COLO829 (cell line): ENCODE measurements around the gene DRAXIN.

Experiments used
- DNase-seq: peaks from one replicate; pipeline ENCODE4 v3.0.0; 2012; ENCODE audit warnings: low spot score

Gene DRAXIN, protein sequence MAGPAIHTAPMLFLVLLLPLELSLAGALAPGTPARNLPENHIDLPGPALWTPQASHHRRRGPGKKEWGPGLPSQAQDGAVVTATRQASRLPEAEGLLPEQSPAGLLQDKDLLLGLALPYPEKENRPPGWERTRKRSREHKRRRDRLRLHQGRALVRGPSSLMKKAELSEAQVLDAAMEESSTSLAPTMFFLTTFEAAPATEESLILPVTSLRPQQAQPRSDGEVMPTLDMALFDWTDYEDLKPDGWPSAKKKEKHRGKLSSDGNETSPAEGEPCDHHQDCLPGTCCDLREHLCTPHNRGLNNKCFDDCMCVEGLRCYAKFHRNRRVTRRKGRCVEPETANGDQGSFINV

DNA sequence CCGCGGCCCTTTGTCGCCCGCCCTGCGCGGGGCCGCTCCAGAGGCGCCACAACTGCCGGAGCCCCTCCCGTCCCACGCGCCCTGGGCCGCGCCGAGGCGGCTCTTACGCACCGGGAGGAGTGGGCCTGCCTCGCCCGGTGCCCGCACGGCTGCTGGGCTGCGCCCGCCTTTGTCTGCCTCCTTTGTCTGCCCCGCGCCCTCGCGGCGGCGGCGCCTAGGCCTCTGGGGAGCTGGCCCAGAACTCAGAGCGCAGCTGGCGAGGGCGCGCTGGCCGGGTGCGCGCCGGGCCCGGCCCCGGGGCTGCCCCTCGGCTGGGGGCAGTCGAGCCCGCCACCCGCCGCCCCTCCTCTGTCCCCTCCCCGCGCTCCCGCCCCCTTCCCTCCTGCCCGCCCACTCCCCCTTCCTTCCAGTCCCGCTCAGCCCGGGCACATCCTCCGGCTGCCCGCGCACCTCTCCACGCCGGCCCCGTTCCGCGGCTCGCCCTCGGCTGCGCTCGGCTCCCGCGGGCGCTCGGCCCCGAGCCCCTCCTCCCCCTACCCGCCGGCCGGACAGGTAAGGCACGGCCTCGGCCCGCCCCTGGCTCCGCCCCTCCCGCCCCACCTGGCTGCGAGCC is at the start of gene DRAXIN:
TSS of gene DRAXIN (plus strand) at position 409 of the 613 bp plus-strand sequence. CDS start 14,549 bp downstream, outside the sequence.
- DNase-seq, result no peak

DNA sequence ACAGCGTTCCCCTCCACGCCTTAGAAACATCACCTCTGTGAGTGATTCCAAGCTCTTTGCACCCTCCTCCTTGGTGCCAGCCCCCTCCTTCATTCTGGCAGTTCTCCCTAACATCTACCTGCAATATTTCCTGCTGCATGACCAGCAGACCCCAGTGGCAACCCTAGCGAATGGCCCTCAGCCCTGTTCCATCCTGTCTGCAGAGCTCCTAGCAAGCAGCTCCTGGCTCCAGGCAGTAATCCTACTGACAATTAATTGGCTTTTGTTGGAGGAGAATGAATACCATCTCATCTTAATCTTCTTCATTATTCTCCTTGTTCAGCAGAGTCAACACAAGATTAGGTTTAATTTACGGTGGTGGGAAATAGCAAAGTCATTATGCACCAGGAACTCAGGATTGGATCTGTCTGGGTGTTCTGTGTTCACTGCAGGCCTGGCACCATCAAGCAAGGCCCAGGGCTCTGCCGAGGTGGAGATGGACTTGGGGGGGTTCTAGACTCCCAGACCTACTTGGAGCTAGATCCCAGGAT is 49.7 kb upstream of the DRAXIN start:
- no peak for DNase-seq

DNA sequence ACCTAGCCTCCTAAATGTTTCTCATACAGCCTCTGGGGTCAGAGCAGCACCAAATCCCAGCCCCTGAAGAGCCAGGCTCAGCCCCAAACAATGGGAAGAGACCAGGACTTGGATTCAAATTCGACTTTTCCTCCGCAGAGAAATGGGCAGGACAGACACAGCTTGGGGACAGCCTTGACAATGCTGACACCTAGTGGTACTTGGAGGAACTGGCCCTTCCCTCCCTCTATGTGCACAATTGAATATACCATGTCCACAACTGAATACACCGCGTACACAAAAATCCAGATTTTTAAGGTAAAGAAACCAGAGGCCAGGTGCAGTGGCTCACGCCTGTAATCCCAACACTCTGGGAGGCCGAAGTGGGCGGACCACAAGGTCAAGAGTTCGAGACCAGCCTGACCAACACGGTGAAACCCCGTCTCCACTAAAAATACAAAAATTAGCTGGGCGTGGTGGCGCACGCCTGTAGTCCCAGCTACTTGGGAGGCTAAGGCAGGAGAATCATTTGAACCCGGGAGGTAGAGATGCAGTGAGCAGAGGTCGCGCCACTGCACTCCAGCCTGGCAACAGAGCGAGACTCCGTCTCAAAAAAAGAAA is 49.0 kb upstream of the DRAXIN start:
- peak; percentile 74 for DNase-seq

DNA sequence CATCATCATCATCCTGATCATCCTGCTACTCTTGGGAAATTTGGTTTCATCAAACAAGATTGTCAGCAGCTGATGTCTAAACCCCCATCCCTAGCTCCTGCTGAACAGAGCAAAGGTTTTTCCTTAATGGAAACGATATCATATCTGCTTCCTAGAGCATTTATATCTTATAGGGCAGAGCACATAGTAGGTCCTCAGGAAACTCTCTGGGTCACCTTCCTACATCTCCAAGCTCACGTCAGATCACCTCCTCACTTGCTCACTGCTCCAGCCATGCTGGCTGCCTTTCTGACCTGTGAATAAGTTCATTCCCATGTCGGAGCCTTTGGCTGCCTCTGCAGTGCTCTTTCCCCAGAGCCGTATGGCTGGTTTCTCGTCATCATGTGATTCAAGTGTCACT is 47.7 kb upstream of the DRAXIN start:
- no peak for DNase-seq

DNA sequence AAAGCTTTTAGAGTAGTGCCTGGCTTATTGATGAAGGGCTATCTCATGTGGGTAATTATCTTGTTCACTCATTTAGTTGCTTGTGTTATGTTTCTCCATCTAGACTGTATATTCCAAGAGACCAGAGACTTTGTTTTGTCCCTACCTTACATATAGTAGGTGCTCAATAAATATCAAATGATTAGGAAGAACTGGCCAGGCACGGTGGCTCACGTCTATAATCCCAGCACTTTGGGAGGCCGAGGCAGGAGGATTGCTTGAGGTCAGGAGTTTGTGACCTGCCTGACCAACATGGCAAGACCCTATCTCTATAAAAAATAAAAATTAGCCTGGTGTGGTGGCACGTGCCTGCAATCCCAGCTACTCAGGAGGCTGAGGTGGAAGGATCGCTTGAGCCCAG is 46.2 kb upstream of the DRAXIN start:
- DNase-seq, result no peak

DNA sequence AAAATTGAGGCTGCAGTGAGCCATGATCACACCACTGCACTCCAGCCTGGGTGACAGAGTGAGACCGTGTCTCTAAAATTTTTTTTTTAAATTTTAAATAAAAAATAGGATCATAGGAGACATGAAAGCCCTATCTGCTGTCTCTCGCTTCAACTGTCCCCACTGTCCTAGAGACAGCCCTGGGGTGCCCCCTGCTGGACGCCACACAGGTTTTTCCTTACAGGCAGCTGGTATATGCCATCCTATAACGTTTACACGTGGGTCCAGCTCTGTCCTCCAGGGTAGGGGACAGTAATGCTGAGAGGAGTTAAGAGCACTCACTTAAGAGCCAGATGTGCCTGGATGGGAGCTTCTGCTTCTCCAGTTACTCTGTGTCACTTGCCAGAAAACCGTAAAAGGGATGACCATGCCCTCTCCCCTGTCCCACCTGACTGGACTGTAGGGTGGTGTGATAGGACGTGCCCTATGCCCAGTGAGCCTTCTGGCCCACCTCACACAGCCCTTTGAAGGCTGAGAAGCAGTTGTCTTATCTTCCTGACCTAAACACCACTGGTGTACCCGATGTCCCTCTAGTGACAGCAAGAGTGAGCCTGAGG is 45.7 kb upstream of the DRAXIN start:
- DNase-seq, result peak; percentile 47

DNA sequence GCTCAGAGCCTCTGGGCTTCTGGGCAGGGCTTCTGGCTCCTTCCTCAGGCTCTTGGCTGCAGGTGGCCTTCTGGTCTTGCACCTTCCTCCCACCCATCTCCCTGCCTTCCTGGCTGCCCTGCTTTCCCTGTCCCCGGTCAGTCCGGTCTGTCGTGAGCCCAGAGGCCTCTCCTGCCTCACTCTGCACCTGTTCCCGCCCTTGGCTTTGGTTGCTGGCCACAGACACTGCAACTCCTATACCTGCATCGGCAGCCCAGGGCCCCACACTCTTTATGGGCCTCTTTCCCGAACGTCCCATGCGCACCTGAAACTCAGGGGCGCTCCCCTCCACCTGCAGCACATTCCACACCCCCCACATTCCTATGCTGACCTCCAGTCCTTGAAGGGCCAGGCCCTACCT is 45.2 kb upstream of the DRAXIN start:
- no peak for DNase-seq

DNA sequence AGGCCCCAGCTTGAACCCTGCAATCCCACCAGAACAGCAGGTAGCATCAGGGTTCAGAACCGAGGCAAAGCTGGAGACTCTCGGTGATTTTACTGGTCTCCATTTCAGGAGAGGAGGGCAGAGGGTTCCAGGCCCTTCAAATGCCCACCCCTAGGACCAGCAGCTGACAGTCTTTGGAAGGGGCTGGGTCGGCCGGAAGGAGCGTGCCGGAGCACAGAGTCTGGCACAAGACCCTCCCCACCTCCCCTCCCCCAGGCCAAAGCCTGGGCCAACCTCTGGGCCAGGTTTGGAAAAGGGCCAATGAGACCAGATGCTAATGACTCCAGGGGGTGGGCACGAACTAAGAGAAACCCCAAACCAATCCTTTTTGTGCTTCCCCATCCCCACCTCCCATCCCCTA is 44.2 kb upstream of the DRAXIN start:
- DNase-seq, result no peak

DNA sequence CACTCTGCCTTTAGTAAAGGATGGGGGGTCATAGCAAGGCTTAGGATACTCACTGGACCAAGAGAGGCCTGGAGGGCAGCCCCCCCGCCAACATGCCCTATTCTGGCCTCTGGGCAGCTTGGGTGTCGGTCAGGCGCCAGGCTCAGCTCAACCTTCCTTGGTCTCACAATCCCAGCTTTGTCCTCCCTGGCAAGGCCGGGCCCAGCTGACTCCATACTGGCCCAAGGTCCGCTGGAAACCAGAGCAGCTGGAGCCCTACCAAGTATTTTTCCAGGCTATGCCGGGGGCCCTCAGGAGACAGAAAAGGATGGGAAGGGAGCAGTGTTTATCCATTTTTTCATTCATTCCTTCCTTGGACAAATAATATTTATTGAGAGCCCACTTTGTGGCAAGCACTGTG is 43.5 kb upstream of the DRAXIN start:
- DNase-seq, result peak; percentile 73

DNA sequence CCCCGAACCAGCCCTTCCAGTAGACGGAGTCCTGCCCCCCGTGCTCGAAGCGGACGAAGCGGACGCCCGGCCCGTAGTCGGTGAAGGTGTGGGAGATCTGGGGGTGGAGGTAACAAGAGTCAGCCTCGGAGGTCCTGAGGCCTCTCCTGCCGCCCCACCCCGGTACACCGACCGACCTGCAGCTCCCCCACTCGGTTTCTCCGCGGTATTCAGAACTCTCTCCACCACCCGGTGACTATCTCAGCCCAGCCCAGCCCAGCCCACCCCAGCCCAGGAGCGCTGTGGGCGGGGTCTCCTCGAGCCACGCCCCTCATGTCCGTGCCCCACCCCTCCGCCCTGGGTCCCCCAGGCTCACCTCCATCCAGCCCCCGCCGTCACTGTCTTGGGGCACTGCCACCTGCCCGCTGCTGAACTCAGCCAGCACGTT is 42.8 kb upstream of the DRAXIN start:
- no peak for DNase-seq

DNA sequence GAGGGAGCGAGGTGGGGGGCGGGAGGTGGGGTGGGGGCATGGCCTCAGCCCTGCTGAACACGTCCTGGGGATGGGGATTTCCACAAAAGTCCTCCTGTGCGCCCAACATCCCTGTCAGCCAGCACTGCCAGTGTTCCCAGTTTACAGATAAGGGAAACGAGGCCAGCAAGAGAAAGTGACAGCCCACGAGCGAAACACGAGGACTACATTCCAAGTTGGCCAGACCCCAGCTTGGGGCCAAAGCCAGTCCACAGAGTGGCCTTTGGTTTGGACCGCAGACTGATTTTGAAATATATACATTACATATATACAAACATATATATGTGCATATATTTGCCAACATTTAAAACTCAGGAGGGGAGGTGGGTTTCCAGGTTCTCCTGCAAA is 42.3 kb upstream of the DRAXIN start:
- DNase-seq, result no peak

DNA sequence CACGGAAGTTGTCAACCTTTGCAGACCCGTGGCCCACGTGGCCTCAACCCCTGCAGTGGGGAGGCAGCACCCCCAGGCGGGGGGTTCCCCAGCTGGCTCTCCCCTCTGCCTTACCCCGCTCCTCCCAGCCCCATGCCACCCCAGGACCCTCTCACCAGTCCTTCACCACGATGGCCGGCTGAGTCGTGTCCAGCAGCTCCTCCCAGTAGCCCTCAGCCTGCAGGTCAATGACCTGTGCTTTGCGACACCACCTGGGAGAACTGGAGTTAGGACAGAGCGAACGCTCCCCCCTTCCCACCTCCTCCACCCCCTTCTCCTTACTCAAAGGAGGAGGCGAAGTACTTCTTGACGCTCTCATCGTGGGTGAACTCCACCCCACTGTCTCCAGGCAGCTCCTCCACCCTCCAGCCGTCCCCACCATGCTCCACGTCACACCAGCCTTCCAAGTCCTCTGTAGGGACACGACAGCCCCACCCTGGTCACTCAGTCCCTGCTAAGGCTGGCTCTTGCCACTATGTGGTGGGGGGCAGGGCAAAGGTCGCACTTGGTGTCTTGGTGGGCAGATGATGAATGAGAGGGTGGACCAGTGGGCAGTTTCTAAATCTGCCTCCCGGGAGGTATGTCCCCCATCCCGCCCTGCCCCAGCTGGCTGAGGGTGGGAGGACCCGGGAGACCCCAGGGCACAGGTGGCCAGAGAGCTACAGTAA is 41.7 kb upstream of the DRAXIN start:
- no peak for DNase-seq

DNA sequence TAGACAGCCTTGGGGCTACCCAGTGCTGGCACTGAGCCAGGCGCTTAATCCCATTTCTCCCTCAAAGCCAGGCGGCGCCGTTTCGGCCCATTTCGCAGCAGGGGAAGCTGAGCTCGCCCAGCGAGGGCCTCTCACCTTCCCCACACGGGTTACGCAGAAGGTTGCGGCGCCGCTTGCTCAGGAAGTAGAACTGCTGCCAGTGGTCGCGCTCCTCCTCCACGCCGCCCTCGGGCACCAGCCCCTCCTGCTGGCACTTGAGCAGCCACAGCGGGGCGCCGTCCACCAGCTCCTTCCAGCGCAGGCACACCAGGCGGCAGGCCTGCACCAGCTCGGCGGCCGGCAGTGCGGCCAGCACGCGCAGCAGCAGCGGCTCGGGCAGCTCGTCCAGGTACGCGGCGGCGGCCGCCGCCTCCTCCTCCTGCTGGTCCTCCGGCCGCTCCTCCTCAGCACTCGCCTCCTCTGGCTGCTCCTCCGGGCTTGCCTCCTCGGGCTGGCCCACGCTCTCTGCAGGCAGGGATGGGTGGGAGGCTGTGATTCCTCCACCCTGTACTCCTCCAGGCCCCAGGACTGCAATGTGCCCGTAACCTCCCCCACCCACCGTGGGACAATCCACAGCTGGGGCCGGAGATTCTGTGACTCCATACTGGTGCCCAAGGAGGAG is 41.0 kb upstream of the DRAXIN start:
- peak; percentile 16 for DNase-seq

DNA sequence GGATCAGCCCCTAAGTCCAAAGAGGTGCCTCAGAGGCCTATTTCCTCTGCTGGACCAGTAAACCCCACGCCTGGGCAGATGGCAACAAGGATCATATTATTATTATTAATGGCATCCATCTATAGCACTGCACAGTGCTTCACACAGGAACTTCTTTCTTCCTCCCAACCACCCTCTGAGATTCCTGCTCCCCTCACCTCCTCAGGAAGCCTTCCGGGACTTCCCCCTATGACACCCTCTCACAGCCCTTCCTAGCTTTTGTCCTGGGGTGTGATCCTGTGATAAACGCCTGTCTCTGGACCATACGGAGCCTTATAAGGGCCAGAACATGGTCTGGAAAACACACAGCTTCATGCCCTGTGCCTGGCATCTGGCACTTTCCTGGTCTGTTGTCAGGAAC is 40.5 kb upstream of the DRAXIN start:
- DNase-seq, result no peak

DNA sequence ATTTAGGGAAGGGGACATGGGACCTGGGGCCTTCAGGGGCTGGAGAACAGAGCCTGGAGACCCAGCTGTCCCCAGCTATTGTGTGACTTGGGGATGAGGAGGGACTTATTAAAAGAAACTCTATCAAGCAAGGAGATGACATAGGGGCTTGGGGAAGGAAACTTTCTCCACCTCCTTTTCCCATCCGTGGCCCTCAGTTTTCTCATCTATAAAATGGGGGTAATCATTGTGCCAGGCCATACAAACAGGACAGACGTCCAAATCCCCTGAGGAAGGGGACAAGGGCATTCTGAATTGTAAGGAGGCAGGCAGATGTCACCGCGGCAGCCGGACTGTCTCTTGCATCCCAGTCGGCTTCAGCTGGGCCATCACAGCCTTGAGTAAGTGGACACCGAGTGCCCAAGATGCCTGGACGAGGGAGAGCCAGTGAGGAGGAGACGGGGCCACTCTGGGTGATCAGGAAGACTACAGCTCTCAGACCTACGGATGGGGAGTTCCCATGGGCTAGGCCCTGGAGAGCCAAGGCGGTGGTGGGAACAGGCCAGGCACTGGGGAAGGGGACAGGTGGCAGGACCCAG is 39.2 kb upstream of the DRAXIN start:
- no peak for DNase-seq

DNA sequence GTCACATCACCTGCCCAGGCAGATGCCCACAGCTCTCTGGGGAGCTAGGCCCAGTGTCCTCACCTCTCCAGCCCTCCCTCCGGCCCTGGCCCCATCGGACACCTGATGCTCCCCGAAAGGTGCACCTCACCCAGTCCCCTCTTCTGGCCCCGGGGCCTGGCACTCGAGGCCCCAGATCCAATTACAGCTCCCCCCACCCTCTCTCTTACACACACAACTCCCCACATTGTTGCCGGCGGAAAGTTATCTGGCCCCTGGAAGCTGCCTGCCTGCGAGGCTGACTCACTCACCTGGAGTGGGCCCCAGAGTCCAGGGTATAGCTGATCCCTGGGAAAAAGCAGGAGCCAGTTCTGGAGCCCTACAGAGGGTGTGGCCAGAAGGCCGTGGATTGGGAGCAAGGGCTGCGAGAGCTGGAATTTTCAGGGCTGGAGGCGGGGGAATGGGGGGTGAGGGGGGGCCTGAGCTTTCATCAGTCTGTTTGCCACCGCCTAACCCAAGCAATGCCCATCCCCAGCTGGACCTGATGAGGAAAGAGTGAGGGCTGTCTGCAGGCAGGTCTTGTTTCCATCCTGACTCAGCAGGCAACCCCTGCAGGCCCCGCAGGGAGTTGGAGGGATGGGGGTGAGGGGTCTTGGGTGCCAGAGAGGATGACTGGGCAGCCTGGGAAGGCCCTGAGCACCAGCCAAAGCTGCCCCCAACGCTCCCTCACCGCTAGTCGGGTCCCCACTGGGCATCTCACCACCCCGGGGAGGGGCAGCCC is 38.2 kb upstream of the DRAXIN start:
- DNase-seq, result no peak

DNA sequence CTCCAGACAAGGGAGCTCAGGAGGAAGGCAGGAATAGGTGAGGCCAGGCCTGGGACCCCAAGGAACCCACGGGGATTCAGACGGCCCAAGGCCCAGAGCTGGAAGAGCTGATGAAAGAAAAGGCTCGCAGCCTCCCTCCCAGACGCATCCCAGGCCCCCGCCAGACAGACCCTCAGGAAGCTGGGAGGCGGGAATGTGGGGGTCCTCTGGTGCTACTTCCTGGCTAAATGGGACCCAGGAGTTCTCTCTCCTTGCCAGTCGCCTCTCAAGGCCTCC is 37.7 kb upstream of the DRAXIN start:
- no peak for DNase-seq

DNA sequence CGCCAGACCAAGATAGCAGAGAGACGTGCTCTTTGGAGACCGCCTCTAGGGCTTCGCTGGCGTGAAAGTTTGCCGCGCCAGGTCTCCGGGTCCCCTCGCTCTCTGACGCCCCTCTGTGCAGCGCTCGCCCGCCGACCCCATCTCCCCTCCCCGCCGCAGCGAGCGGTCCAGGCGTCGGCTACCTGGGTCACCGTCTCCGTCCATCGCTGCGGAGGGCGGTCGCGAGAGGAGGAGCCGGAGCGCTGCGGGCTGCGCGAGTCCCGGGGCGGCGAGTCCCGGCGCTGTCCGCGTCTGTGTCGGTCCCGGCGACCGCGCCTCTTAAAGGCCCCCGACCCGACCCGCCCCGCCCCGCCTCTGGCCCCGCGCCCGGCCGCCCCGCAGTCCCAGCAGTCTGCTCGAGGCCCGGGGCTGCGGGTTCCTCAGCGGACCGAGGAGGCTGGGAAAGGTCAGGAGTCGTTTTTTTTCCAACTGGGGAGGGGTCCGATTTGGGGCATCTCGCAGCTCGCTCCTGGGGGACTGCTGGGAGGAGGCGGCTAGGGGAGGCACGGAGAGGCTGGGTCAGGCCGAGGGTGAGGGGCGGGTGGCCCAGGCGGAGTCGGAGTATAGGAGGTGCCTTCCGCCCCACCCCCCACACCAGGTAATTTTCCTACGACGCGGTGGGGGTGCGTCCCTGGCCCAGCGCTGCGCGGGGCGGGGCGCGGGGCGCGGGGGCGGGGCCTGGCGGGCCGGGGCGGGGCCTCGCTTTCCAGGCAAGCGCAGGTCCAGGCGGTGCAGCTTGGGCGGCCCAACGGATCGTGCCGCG is 37.2 kb upstream of the DRAXIN start, which contains the start of the genes FBXO2 and FBXO44:
TSS of gene FBXO2 (minus strand) at position 293 of the 802 bp plus-strand sequence. CDS start at position 204, 89 bp downstream.
TSS of gene FBXO44 (plus strand) at position 741 of the 802 bp plus-strand sequence. CDS start 959 bp downstream, outside the sequence.
- no peak for DNase-seq

DNA sequence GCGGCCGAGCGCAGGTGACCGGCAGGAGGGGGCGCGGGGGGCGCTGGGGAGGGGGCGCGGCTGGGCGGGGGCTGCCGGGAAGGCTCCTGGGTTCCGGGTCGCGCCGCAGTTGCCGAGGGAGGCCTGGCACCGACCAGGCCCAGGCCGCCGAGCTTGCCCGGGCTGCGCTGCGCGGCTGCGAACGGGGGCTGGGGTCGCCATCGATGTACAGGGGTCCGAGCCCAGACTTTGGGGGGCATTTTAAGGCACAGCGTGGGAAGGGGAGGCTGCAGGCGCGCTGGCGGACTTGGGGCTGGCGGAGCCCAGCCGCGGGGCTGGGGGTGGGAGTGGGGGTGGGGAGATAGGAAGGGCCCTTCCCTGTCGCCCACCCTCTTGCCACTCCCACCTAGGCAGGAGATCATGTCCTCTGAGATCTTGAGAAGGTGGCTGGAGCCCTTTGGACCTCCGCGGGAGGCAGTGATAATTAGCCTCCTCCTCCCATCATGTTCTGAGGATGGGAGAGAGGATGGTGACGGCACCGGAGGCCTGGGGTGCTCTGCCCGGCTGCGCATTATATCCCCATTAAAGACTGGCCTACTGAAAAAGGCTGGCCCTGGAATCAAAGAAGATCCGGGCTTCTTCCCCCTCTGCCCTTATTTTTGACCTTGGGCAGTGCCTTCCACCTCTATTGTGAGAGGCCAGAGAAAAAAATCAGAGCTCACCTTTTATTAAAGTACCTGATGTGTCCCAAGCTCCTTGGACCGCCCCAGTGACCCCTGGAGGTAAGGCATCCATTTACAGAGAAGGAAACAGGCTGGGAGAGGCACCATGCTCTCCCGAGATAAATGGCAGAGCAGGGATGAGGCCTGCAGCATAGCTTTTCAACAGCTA is 36.3 kb upstream of the DRAXIN start:
- DNase-seq, result no peak
